ENCODE data around the gene RUVBL2.

DNA sequence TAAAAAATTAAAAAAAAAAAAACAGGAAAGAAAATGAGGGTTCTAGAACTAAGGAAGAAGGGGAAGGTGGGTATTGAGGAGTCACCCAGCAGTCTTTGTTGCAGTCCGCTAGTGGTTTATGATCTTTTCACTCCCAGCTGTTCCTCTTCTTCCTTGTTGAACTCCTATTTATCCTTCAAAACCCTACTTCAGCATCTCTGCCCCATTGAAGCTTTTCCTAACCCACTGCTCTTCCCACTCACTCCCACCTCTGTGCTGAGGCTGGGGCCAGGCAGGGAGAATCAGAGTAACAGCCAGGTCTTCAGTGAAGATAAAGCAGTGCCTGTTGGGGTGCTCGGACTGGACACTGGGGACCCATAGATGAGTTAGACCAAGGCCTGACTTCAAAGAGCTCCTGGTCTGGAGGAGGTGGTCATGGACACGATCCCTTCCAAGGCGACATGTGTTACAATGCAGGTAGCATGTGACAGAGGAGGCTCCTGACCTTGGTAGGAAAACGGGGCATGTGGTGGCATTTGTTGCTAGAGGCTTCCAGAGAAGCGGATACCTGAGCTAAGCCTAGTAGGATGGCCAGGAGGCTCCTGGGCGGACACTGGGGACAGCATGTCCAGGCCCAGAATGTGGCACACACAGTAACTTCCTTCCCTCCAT is 11.4 kb downstream of the RUVBL2 start:
- TF ChIP-seq TCF7L2 (IDR thresholded peaks at IDR 0.05; ENCODE audit: low read depth, low read length) (no peak), POLR2AphosphoS5 (IDR thresholded peaks at IDR 0.05; ENCODE audit: low read depth, low read length) (no peak)
- TF ChIP-seq, protein P1, sequence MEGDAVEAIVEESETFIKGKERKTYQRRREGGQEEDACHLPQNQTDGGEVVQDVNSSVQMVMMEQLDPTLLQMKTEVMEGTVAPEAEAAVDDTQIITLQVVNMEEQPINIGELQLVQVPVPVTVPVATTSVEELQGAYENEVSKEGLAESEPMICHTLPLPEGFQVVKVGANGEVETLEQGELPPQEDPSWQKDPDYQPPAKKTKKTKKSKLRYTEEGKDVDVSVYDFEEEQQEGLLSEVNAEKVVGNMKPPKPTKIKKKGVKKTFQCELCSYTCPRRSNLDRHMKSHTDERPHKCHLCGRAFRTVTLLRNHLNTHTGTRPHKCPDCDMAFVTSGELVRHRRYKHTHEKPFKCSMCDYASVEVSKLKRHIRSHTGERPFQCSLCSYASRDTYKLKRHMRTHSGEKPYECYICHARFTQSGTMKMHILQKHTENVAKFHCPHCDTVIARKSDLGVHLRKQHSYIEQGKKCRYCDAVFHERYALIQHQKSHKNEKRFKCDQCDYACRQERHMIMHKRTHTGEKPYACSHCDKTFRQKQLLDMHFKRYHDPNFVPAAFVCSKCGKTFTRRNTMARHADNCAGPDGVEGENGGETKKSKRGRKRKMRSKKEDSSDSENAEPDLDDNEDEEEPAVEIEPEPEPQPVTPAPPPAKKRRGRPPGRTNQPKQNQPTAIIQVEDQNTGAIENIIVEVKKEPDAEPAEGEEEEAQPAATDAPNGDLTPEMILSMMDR (IDR thresholded peaks at IDR 0.05) = no peak
